Lower leg skin (tissue), 3 donors: ENCODE results near the gene CCDC38.

Experiments
- CTCF ChIP-seq, 3 donors: fragments of 450-650 bp; IDR thresholded peaks; one replicate each; pipeline ENCODE4 v1.5.1; 2016; ENCODE audit warnings: antibody characterized with exemption in 3 of 3, mild to moderate bottlenecking in 3 of 3, moderate library complexity in 2 of 3
- POLR2A ChIP-seq, 2 donors: fragments of 450-650 bp; IDR thresholded peaks; one replicate each; pipeline ENCODE4 v1.6.1; 2016 to 2017; ENCODE audit warnings: antibody characterized with exemption in 2 of 2, mild to moderate bottlenecking in 1 of 2, moderate library complexity in 1 of 2

GRCh38 chr12:95974358-95974757, 31.9 kb upstream of the CCDC38 start:
- TF ChIP-seq CTCF (IDR thresholded peaks at IDR 0.05) (no peak), POLR2A (IDR thresholded peaks at IDR 0.05) (no peak)
